Pons (tissue), 1 donor: ENCODE results near the gene CD163L1.

Experiments
- DNase-seq: peaks from one replicate; pipeline ENCODE4 v3.0.0-alpha.2; 2016; ENCODE audit warnings: low spot score

CD163L1 gene

GRCh38 chr12:7322599-7322998 lies 121.4 kb downstream of the CD163L1 start:
- DNase-seq: no peak

DNA sequence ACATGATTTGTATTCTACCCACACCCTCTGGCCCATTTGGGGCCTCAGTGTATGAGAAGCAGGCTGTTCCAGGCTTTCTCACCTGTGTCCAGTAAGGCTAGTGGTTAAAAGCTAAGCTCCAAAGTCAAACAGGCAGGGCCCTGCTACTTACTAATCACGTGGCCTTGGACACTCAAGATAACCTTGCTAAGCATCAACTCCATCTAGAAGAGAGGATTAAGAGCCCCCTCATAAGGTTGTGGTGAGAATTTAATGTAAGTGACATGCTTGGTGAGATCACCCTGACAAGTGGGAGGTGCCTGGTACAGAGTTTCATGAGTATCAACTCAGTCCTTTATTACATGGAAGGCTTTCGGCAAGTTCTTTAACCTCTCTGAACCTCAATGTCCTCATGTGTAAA lies 122.3 kb downstream of the CD163L1 start:
- no peak for DNase-seq

- DNase-seq: no peak
These were observed 124.0 kb downstream of the CD163L1 start for GRCh38 chr12:7319930-7320329.

GRCh38 chr12:7310070-7310469 lies 133.9 kb downstream of the CD163L1 start:
- no peak for DNase-seq
